ENCODE results near the gene ALX4.
A peak's percentile ranks its signal among the peaks of the same experiment; 100 is the strongest.

ALX4 gene

GRCh38 chr11:44319170-44319551, 9.2 kb upstream of the ALX4 start:
- peaks cover 98% of the 10 kb centered on the region for H3K27me3 ChIP-seq (ENCODE audit: insufficient read depth, low read depth, severe bottlenecking)
- no peak overlapping the region for H3K27ac ChIP-seq
- H3K36me3 ChIP-seq = no peaks in the 10 kb centered on the region
- H3K9me3 ChIP-seq (ENCODE audit: severe bottlenecking) = no peaks in the 10 kb centered on the region
- H3K4me3 ChIP-seq (ENCODE audit: low read depth, low read length) = peak overlapping the region; percentile 11
- TF ChIP-seq, protein P1, sequence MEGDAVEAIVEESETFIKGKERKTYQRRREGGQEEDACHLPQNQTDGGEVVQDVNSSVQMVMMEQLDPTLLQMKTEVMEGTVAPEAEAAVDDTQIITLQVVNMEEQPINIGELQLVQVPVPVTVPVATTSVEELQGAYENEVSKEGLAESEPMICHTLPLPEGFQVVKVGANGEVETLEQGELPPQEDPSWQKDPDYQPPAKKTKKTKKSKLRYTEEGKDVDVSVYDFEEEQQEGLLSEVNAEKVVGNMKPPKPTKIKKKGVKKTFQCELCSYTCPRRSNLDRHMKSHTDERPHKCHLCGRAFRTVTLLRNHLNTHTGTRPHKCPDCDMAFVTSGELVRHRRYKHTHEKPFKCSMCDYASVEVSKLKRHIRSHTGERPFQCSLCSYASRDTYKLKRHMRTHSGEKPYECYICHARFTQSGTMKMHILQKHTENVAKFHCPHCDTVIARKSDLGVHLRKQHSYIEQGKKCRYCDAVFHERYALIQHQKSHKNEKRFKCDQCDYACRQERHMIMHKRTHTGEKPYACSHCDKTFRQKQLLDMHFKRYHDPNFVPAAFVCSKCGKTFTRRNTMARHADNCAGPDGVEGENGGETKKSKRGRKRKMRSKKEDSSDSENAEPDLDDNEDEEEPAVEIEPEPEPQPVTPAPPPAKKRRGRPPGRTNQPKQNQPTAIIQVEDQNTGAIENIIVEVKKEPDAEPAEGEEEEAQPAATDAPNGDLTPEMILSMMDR (IDR thresholded peaks at IDR 0.05; ENCODE audit: low read depth, low read length) = no peak
- peak; percentile 71 for DNase-seq

GRCh38 chr11:44318369-44318768, 8.4 kb upstream of the ALX4 start:
- peaks cover 100% of the 10 kb centered on the region for H3K27me3 ChIP-seq (ENCODE audit: insufficient read depth, low read depth, severe bottlenecking)

DNA sequence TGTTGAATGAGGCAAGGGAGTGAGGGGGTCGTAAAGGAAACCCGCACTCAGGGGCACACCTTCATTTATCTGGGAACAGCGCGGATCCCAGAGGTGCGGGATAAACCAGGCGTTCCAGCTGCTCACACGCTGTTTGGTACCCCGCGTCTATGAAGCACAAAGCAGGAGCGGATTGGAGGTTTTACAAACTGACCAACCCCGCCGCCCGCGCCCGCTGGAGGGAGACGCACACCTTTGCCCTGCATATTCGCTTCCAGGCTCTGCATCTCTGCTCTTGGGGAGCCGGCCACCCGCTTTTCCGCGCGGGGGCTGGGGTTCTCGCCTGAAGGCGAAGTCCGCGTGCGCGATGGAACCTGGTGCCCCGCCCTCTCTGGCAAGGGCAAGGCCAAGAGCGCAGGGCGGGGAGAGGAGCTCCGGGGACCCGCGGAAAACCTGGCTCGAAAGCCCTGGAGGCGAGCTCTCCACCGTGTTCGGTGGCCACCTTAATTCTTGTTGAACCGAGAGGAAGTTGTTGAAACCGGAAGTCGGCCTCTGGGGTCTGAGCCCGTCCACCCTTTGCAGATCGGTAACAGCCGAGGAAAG, 6.8 kb upstream of the ALX4 start:
- Histone ChIP-seq H3K27ac (no peak overlapping the region), H3K36me3 (no peaks in the 10 kb centered on the region), H3K4me3 (ENCODE audit: low read depth, low read length) (peak overlapping the region; percentile 38), H3K9me3 (ENCODE audit: severe bottlenecking) (no peaks in the 10 kb centered on the region), H3K27me3 (ENCODE audit: insufficient read depth, low read depth, severe bottlenecking) (peaks cover 100% of the 10 kb centered on the region)
- DNase-seq = no peak
- TF ChIP-seq, protein P1 (IDR thresholded peaks at IDR 0.05; ENCODE audit: low read depth, low read length) = no peak

More at GRCh38 chr11:44318369-44318768, 8.4 kb upstream of the ALX4 start:
- no peak for DNase-seq
- H3K4me3 ChIP-seq (ENCODE audit: low read depth, low read length) = no peak overlapping the region
- TF ChIP-seq, protein P1 (IDR thresholded peaks at IDR 0.05; ENCODE audit: low read depth, low read length) = no peak
- H3K36me3 ChIP-seq = no peaks in the 10 kb centered on the region
- no peak overlapping the region for H3K27ac ChIP-seq
- H3K9me3 ChIP-seq (ENCODE audit: severe bottlenecking) = no peaks in the 10 kb centered on the region

DNA sequence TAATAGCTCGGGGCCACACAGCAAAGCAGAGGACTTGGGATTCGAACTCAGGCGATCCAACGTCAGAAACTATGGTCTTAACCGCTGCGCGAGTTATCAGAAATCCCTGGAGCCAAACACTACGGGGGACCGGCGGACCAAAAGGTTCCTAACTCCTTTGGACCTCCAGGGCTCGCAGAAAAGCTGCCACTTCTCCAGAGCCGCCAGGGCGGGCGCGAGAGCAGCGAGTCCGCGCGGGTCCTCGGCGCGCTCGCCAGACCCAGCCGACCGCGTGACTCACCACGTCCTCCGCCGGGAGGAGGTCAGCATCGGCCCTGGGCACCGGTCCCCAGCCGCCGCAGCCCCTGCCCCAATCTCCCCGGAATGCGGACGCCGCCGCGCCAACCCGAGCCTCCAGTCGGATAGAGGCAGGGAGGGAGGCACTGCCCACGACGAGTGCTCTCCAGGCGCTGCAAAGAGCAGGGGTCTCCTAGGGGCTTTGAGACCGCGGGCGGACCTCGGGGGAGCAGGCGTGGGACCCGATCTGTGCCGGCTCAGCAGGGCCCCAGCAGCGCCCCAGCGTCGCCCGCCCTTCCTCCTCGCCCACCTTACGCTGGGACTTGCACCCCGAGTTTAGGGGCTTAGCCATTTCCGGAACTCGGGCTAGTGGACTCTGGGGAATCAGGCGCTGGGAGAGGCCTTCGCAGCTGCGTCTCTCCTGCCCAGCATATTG, 6.2 kb upstream of the ALX4 start:
- no peak for DNase-seq
- Histone ChIP-seq H3K27ac (no peak overlapping the region), H3K36me3 (no peaks in the 10 kb centered on the region), H3K27me3 (ENCODE audit: insufficient read depth, low read depth, severe bottlenecking) (peaks cover 100% of the 10 kb centered on the region), H3K9me3 (ENCODE audit: severe bottlenecking) (no peaks in the 10 kb centered on the region), H3K4me3 (ENCODE audit: low read depth, low read length) (peak overlapping the region; percentile 38)
- TF ChIP-seq, protein P1 (IDR thresholded peaks at IDR 0.05; ENCODE audit: low read depth, low read length) = no peak

- H3K9me3 ChIP-seq (ENCODE audit: severe bottlenecking) = no peaks in the 10 kb centered on the region
- peaks cover 99% of the 10 kb centered on the region for H3K27me3 ChIP-seq (ENCODE audit: insufficient read depth, low read depth, severe bottlenecking)
- H3K4me3 ChIP-seq (ENCODE audit: low read depth, low read length) = no peak overlapping the region
- no peaks in the 10 kb centered on the region for H3K36me3 ChIP-seq
- no peak for DNase-seq
- TF ChIP-seq, protein P1 (IDR thresholded peaks at IDR 0.05; ENCODE audit: low read depth, low read length) = no peak
- H3K27ac ChIP-seq = no peak overlapping the region
Measured at GRCh38 chr11:44314733-44315132, 4.8 kb upstream of the ALX4 start.
